Heart right ventricle (tissue), 16 donors: ENCODE results near the gene TRIM34. TPM values are rescaled to one million over a fixed set of nuclear protein-coding genes. Genes with fewer than 3 reads are reported as not detected.

Source experiments
- ATAC-seq, 8 donors: fragments of 200-7000 bp; cut with Tn5 transposase; one replicate each; pipeline ENCODE4 v1.9.1; 2020; ENCODE audit warnings: mild to moderate bottlenecking in 8 of 8, moderate library complexity in 8 of 8, moderate number of reproducible peaks in 1 of 8
- DNase-seq, 2 donors: peaks; one replicate each; pipeline ENCODE4 v3.0.0-alpha.2; 2020
- H3K27ac ChIP-seq, 10 donors: fragments of 200-600 bp; sonication (generic) in 2 of 10; one replicate each; pipeline versions ENCODE4 v1.5.0 to v1.8.0; 2020 to 2022; ENCODE audit warnings: mild to moderate bottlenecking in 3 of 10
- H3K27me3 ChIP-seq, 7 donors: fragments of 200-600 bp; one replicate each; pipeline ENCODE4 v1.8.0; 2021 to 2022; ENCODE audit warnings: mild to moderate bottlenecking in 2 of 7
- H3K36me3 ChIP-seq, 9 donors: fragments of 200-600 bp; sonication (generic) in 1 of 9; one replicate each; pipeline versions ENCODE4 v1.5.0 to v1.8.0; 2020 to 2022; ENCODE audit warnings: mild to moderate bottlenecking in 2 of 9
- H3K4me1 ChIP-seq, 9 donors: fragments of 200-600 bp; sonication (generic) in 1 of 9; one replicate each; pipeline versions ENCODE4 v1.5.0 to v1.8.0; 2020 to 2022; ENCODE audit warnings: mild to moderate bottlenecking in 4 of 9
- H3K4me3 ChIP-seq, 10 donors: fragments of 200-600 bp; sonication (generic) in 2 of 10; one replicate each; pipeline versions ENCODE4 v1.5.0 to v1.8.0; 2020 to 2022; ENCODE audit warnings: mild to moderate bottlenecking in 7 of 10, moderate library complexity in 2 of 10
- H3K9me3 ChIP-seq, 11 donors: fragments of 200-600 bp in 10 of 11; sonication (generic) in 2 of 11; one replicate each; pipeline versions ENCODE4 v1.5.0 to v1.8.0; 2013 to 2022; ENCODE audit warnings: mild to moderate bottlenecking in 2 of 11, control low read depth in 1 of 11, moderate library complexity in 1 of 11
- CTCF ChIP-seq, 9 donors: fragments of 200-600 bp; sonication (generic) in 2 of 9; IDR thresholded peaks; one replicate each; pipeline versions ENCODE4 v1.5.0 to v1.8.0; 2021 to 2022; ENCODE audit warnings: antibody characterized with exemption in 9 of 9, mild to moderate bottlenecking in 5 of 9, moderate library complexity in 1 of 9
- whole genome bisulfite sequencing, 2 donors: extraction: QIAGEN DNeasy Blood & Tissue Kit; methylation state at CpG; one replicate each; pipeline ENCODE4 v1.1.7; 2013; ENCODE audit warnings: inconsistent platforms in 1 of 2; 5-methylcytosine and 5-hydroxymethylcytosine counted together
- intact Hi-C, 10 donors: fragments of 100-400 bp; cut with DNase I; formaldehyde crosslinking; loops; one replicate each; pipeline versions ENCODE4 v1.11.1 to v1.14.2; 2022
- polyA plus RNA-seq, 2 donors: library from polyadenylated mRNA; stranded (reverse); fragments of 200-250 nt; gene quantifications; one replicate each; pipeline ENCODE4 v1.2.3, GENCODE V29; 2013
- total RNA-seq, 10 donors: library from RNA; stranded (reverse); fragmentation: NEBNext Ultra II Directional in 3 of 10; extraction: Animal tissue kit (Norgen Biotek cat#: 25700) in 3 of 10; gene quantifications; one replicate each; pipeline versions ENCODE4 v1.2.1 to v1.2.4, GENCODE V29; 2021 to 2023
- donor health status: Arrhythmogenic right ventricular cardiomyopathy.
- donor health status: ischemic (EF 13 %, LVEDD 7.1; RV severe dilation, severe dysfunction).
- donor health status: healthy with polysubstance abuse.
- donor health status: DM: no; HTN: yes; CAD: no.
- donor health status: DM: no; HTN: no; CAD: no.
- donor health status: ischemic (EF 25% LVEDD 6.9; RV normal size, moderate dysfunction).
- donor health status: ischemic (EF 25% LVEDD 5.7; RV mildly dilated, moderate dysfunction).
- donor health status: healthy.
- donor health status: DM: yes; HTN: yes; CAD: no.
- donor health status: Ischemic cardiomyopathy.
- donor health status: ischemic (EF 35%, LVEDD 5.7; RV mildly dilated, moderate dysfunction).
- donor health status: nonischemic (EF 11% LVEDD 7.7; RV severe dilation, severe dysfunction).
- donor health status: DM: yes; HTN: yes; CAD: no.
- donor health status: PGD.
- donor health status: ischemic (EF 29% LVEDD 5.4; RV normal size, mild dysfunction).
- donor health status: nonischemic (EF 23%, LVEDD 6.1; RV moderate dilation, normal function).

TRIM34 gene
- total and polyA plus RNA-seq, 12 donors = 0.66 to 6.5 (median 1.9) TPM

GRCh38 chr11:5621580-5621979 is 3.2 kb upstream of the TRIM34 start:
- H3K27ac ChIP-seq = peak overlapping the region in 1 of 10 donors; percentile 33
- H3K27me3 ChIP-seq = no peaks in the 10 kb centered on the region
- ATAC-seq (no peak), DNase-seq (no peak)
- H3K4me1 ChIP-seq = peaks cover 0 to 41% (median 25%) of the 10 kb centered on the region in 9 donors
- no peaks in the 10 kb centered on the region for H3K9me3 ChIP-seq
- no peak for TF ChIP-seq CTCF (IDR thresholded peaks at IDR 0.05)
- intact Hi-C loops = loop anchor here in 1 of 10 donors (10.0 kb wide), 1 partner anchor 63 kb away; the partner anchor contains the start of genes TRIM22 and TRIM5
- no peak overlapping the region for H3K4me3 ChIP-seq
- H3K36me3 ChIP-seq = no peaks in the 10 kb centered on the region

- intact Hi-C loops = loop anchor here in 1 of 10 donors (10.0 kb wide), 1 partner anchor 62 kb away; the partner anchor contains the start of genes TRIM22 and TRIM5
- H3K9me3 ChIP-seq = no peaks in the 10 kb centered on the region
- ATAC-seq = no peak
- no peak for TF ChIP-seq CTCF (IDR thresholded peaks at IDR 0.05)
- peaks cover 0 to 42% (median 25%) of the 10 kb centered on the region in 9 donors for H3K4me1 ChIP-seq
- H3K4me3 ChIP-seq = no peak overlapping the region
- no peak for DNase-seq
- 95 to 96% methylated on average over 3 of the region's 3 CpGs for WGBS, 2 donors
- H3K36me3 ChIP-seq = no peaks in the 10 kb centered on the region
- no peak overlapping the region for H3K27ac ChIP-seq
- no peaks in the 10 kb centered on the region for H3K27me3 ChIP-seq
These were observed 2.0 kb upstream of the TRIM34 start for GRCh38 chr11:5622802-5623201.

GRCh38 chr11:5625281-5625680 is 480 bp downstream of the TRIM34 start:
- Histone ChIP-seq H3K4me3 (peak overlapping the region; percentile 35 to 66 (median 58)), H3K27me3 (no peaks in the 10 kb centered on the region), H3K27ac (peak overlapping the region; percentile 1 to 90 (median 78)), H3K36me3 (no peaks in the 10 kb centered on the region), H3K9me3 (no peaks in the 10 kb centered on the region), H3K4me1 (peaks cover 0 to 41% (median 25%) of the 10 kb centered on the region in 9 donors)
- ATAC-seq (peak in 2 of 8 donors; percentile 7 to 10), DNase-seq (no peak)
- 3 to 7% methylated on average over 4 of the region's 4 CpGs for WGBS, 2 donors
- TF ChIP-seq CTCF (IDR thresholded peaks at IDR 0.05) = no peak
- intact Hi-C loops = loop anchor here in 3 of 10 donors (2.0 to 10.0 kb wide), 2 partner anchors 60 kb away; partner anchors contain the start of genes TRIM5 (in 3 of the 3) and TRIM22 (in 1 of the 3)

GRCh38 chr11:5626196-5626595 is 1.4 kb downstream of the TRIM34 start:
- H3K4me1 ChIP-seq = peaks cover 0 to 32% (median 17%) of the 10 kb centered on the region in 9 donors
- WGBS, 2 donors = 84 to 87% methylated on average over 5 of the region's 5 CpGs
- no peak for TF ChIP-seq CTCF (IDR thresholded peaks at IDR 0.05)
- no peaks in the 10 kb centered on the region for H3K27me3 ChIP-seq
- H3K36me3 ChIP-seq = no peaks in the 10 kb centered on the region
- DNase-seq = no peak
- no peaks in the 10 kb centered on the region for H3K9me3 ChIP-seq
- no peak for ATAC-seq
- H3K4me3 ChIP-seq = peak overlapping the region in 2 of 10 donors; percentile 53 to 66
- no peak overlapping the region for H3K27ac ChIP-seq
- intact Hi-C loops = loop anchor here in 1 of 10 donors (10.0 kb wide), 1 partner anchor 59 kb away; the partner anchor contains the start of genes TRIM22 and TRIM5
